ENCODE results near the gene GHRH. TPM values are rescaled to one million over a fixed set of nuclear protein-coding genes. Genes with fewer than 3 reads are reported as not detected.

Gene GHRH
- total RNA-seq, 2 experiments from 2014 or later, result not detected

Other genes with a start within 250 kb of the GHRH start
- gene RBL1, start 165.8 kb downstream of the GHRH start, total RNA-seq, result 10 to 100 TPM; 46.8 to 49.4 TPM
- 100 to 1,000 TPM; 126 to 135 TPM for gene RPN2, start 82.5 kb downstream of the GHRH start, total RNA-seq
- 1 to 10 TPM; 2.0 to 2.5 TPM for gene MROH8, start 82.3 kb downstream of the GHRH start, total RNA-seq
- 10 to 100 TPM; 12.0 to 13.4 TPM for gene MANBAL, start 27.8 kb upstream of the GHRH start, total RNA-seq
- gene SRC, start 84.3 kb upstream of the GHRH start, total RNA-seq, result 1 to 10 TPM; 4.5 to 5.6 TPM

Data from activated naive CD8-positive, alpha-beta T cell treated with anti-CD3 and anti-CD28 coated beads, Interleukin-2, amount 10 ng/mL, durations not matched to agents 7 days and 5 days (primary cell).